DMS153 treated with DMSO at 0.1 percent for 48 hours (cell line): Measurements from ENCODE around the gene PRSS23.
"Not testable (repeated sequence)": the region's sequence is repeated elsewhere in the genome, so short reads cannot be mapped to it uniquely, and the experiment has no call there.

Source experiments
- DNase-seq: peaks from one replicate; lab custom pipeline; 2025; ENCODE audit not compliant: unreplicated experiment; lab: John Stamatoyannopoulos, UW

The PRSS23 gene

GRCh38 chr11:86812322-86812670, 12.0 kb downstream of the PRSS23 start:
- no peak for DNase-seq

- no peak for DNase-seq
Measured at GRCh38 chr11:86812981-86813380, 12.6 kb downstream of the PRSS23 start.

GRCh38 chr11:86814775-86815174, 14.4 kb downstream of the PRSS23 start:
- no peak for DNase-seq

GRCh38 chr11:86815726-86816125, 15.4 kb downstream of the PRSS23 start:
- no peak for DNase-seq

- DNase-seq = no peak
Measured at GRCh38 chr11:86816251-86816726, 15.9 kb downstream of the PRSS23 start.

GRCh38 chr11:86818462-86819192, 18.3 kb downstream of the PRSS23 start:
- DNase-seq = peak; percentile 67

GRCh38 chr11:86824139-86824538, 23.8 kb downstream of the PRSS23 start:
- DNase-seq = not testable (repeated sequence)

GRCh38 chr11:86834376-86834775, 34.0 kb downstream of the PRSS23 start:
- DNase-seq = not testable (repeated sequence)

- not testable (repeated sequence) for DNase-seq
Measured at GRCh38 chr11:86844762-86845508, 44.6 kb downstream of the PRSS23 start.

GRCh38 chr11:86848132-86848531, 47.8 kb downstream of the PRSS23 start:
- no peak for DNase-seq

GRCh38 chr11:86849679-86850078, 49.3 kb downstream of the PRSS23 start:
- DNase-seq = no peak
